ENCODE data around the gene TYR.
"Not testable (repeated sequence)": the region's sequence is repeated elsewhere in the genome, so short reads cannot be mapped to it uniquely, and the experiment has no call there.

Gene TYR

DNA sequence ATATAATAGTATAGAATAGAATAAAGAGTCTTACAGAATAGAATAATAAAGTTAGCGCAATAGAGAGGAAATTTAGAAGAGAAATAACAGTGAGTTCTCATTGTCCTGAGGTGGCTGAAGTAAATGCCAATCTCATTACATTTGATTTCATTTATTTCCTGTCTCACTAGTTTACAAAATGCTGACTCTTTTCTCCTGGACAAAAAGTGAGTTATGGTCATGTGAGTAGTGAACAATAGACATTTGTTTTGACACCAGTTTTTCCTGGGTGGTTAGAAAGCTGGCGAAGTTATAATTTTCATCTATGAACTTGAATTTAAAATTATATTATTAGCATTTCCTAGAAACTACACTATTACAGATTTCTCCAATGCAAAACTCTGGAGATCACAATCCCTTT is 143.7 kb downstream of the TYR start:
- FAIRE-seq = no peak
- no peak for DNase-seq (ENCODE audit: insufficient read length, low spot score)

GRCh38 chr11:89327885-89328284 is 150.2 kb downstream of the TYR start:
- TF ChIP-seq, protein P1, sequence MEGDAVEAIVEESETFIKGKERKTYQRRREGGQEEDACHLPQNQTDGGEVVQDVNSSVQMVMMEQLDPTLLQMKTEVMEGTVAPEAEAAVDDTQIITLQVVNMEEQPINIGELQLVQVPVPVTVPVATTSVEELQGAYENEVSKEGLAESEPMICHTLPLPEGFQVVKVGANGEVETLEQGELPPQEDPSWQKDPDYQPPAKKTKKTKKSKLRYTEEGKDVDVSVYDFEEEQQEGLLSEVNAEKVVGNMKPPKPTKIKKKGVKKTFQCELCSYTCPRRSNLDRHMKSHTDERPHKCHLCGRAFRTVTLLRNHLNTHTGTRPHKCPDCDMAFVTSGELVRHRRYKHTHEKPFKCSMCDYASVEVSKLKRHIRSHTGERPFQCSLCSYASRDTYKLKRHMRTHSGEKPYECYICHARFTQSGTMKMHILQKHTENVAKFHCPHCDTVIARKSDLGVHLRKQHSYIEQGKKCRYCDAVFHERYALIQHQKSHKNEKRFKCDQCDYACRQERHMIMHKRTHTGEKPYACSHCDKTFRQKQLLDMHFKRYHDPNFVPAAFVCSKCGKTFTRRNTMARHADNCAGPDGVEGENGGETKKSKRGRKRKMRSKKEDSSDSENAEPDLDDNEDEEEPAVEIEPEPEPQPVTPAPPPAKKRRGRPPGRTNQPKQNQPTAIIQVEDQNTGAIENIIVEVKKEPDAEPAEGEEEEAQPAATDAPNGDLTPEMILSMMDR (IDR thresholded peaks at IDR 0.05; ENCODE audit: insufficient read depth, missing control alignments) = no peak
- DNase-seq (ENCODE audit: insufficient read length, low spot score) (no peak), FAIRE-seq (no peak)

More for the DNA sequence above, 143.7 kb downstream of the TYR start:
- TF ChIP-seq, protein P1 (IDR thresholded peaks at IDR 0.05; ENCODE audit: insufficient read depth, missing control alignments) = no peak

GRCh38 chr11:89331940-89332339 is 154.3 kb downstream of the TYR start:
- FAIRE-seq; DNase-seq (ENCODE audit: insufficient read length, low spot score): not testable (repeated sequence)

DNA sequence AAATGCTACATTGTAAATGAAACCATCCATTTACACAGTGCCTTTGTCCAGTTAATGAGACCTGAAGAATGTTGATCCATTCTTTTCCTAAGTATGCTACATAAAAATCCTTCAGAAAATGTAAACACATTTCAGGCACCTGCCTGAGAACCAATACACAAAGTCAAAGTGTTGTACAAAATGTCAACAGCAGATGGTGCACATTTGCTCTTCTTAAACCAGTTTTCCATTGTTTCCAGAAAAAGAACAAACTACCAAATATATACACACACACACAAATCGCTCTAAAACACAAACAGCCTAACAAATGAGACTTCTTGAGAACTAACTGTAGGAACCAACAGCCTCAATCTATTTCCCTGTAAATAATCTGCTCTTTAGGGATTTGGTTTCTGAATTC is 156.0 kb downstream of the TYR start:
- peak; percentile 98 for FAIRE-seq
- TF ChIP-seq, protein P1 (IDR thresholded peaks at IDR 0.05; ENCODE audit: insufficient read depth, missing control alignments) = peak; percentile 29
- DNase-seq (ENCODE audit: insufficient read length, low spot score) = not testable (repeated sequence)

- peak; percentile 94 for FAIRE-seq
- not testable (repeated sequence) for DNase-seq (ENCODE audit: insufficient read length, low spot score)
Observed at GRCh38 chr11:89337100-89337650, 159.5 kb downstream of the TYR start.

- not testable (repeated sequence) for DNase-seq (ENCODE audit: insufficient read length, low spot score)
- FAIRE-seq = peak; percentile 87
Observed at GRCh38 chr11:89338073-89338472, 160.4 kb downstream of the TYR start.

DNA sequence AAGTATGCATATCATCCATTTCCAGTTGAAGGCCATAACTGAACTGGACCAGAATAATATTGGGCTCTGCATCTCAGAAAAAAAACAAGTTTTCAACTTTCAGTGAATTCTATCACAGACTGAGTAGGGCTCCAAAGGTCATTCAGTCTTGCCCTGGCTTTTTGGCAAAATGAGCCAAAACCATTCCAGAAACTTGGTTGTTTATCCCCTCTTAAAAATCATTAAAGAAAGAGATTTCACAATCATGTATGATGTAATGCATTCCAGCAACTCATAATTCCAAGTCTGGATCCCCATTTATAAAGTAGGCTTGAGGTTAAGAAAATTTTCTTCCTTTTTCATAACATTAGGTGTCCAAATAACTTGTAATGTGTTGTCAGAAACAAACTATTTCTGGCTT is 162.8 kb downstream of the TYR start:
- FAIRE-seq = not testable (repeated sequence)

DNA sequence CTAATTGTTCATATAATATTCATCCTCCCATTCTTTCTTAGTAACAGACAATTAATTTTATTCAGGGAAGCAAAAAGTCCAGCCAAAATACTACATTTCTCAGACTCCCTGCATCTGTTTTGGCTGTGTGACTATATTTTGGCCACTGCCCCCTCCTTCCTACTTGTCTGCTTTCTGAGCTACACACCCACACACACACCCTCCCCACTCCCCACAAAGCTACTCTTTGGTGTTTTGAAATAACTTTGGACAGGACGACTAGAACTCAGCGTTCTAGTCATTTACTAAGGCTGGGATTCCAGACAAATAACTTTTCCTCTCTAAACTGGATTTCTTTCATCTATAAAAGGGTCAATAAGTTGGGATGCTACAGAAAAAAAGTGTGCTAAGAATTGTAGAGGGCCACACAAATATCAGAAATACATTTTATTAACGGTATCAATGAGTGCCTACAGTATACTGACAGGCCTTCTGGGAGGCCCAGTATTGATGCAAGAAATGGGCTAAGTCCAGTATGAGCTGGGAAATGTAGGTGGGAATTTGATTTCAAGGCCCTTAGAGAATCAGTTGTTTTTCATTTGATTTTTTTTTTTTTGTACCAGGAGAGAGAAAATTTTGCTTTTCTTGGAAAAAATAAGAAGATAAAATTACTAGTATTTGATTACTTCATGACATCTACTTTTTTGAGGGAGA is 165.4 kb downstream of the TYR start:
- not testable (repeated sequence) for FAIRE-seq; DNase-seq (ENCODE audit: insufficient read length, low spot score)

More for the DNA sequence above, 162.8 kb downstream of the TYR start:
- DNase-seq (ENCODE audit: insufficient read length, low spot score) = not testable (repeated sequence)

All from D721Med (cell line).